GM18909 (cell line): Measurements from ENCODE around the gene SLC30A4.
"Not testable (repeated sequence)": the region's sequence is repeated elsewhere in the genome, so short reads cannot be mapped to it uniquely, and the experiment has no call there.

ENCODE experiments used
- ATAC-seq: cut with Tn5 transposase; IDR thresholded peaks from one replicate; pipeline ENCODE4 v1.9.1; 2021; ENCODE audit warnings: mild to moderate bottlenecking; ENCODE audit not compliant: unreplicated experiment, poor library complexity

SLC30A4 gene, protein sequence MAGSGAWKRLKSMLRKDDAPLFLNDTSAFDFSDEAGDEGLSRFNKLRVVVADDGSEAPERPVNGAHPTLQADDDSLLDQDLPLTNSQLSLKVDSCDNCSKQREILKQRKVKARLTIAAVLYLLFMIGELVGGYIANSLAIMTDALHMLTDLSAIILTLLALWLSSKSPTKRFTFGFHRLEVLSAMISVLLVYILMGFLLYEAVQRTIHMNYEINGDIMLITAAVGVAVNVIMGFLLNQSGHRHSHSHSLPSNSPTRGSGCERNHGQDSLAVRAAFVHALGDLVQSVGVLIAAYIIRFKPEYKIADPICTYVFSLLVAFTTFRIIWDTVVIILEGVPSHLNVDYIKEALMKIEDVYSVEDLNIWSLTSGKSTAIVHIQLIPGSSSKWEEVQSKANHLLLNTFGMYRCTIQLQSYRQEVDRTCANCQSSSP

DNA sequence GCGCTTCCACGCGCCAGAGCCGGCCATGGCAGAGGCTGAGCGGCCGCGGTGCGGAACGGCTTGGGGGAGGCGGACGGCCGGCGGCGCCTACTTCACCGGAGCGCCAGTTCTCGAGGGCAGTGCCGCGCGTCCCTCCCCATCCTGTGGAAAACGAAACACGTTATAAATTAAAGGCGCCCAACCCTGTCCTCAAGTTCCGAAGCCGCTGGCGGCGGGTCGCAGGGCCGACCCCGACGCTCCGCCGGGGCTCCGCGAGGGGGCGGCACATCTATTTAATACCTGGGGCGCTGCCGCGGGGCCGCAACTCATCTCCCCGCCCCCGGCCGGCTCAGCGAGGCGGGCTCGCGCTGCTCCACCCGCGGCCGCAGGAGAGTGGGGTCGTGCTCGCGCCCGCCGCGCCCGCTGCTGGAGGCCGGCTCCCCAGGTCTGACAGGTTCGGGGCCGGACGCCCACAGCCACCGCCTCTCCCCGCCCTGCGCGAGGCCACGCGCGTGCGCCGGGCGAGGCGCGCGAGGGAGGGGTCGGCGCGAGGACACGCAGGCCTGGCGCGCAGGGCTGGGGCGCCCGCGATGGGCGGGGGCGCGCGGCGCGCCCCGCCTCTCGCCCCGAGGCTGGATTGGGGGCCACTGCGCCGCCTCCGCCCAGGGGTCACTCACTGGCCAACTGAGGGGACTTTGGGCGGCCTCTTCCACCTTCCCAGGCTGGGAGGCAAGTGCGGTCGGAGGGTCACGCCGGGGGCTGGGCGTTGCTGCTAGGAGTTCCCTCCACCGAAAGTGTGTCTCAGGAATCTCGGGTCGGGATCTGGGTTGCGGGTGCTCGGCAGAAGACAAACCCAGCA lies at the start of gene SLC30A4:
TSS of gene SLC30A4 (minus strand) at position 428 of the 838 bp plus-strand sequence. CDS start at position 27, 401 bp downstream.
- ATAC-seq: peak; percentile 85

DNA sequence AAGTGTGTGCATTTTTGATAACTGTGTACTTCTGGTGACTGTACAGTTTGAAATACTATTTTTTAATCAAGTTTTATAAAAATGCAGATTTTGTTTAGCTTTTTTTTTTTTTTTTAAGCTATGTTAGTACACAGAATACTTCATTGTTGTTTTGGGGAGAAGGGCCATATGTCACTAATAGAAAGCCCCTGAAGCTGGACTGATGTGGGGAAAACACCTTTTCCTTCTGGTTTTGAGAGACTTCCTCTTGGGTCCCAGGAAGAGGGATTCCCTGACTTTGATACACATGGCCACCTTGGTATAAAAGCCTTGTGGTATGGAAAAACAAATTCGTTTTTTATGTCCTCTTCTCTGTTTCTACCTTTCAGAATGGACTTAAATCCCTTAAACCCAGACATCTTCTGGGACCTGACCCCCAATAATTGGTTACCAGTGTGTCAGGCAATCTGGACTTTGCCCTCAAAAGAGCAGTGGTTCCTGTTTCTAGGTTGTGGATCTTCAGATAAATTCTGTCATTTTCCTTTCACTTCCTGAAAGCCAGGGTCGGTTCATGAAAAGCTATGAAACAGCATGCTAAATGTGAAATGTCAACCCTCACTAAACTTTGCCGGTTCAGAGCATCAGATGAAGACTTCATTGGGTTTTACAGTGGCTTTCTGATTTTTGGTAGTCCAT lies 33.5 kb upstream of the SLC30A4 start:
- ATAC-seq: peak; percentile 62

DNA sequence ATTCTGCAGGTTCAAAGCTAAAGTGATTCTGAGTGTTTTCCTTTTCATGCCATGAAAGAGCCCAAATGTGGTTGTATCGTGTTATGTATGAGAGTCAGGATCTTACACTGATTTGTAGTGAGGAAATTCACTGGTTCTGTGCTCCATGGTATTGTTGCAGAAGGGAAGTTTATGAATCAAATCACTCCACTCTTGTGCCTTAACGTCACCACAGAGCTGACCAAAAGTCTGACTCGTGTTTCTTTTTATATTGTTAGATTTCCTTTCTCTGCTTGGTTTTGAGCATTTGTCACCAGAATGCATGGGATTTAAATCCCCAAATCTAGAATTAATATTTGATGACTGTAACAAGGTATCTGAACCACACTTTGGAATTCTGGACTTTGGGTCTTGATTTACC lies 29.1 kb upstream of the SLC30A4 start:
- ATAC-seq: no peak

DNA sequence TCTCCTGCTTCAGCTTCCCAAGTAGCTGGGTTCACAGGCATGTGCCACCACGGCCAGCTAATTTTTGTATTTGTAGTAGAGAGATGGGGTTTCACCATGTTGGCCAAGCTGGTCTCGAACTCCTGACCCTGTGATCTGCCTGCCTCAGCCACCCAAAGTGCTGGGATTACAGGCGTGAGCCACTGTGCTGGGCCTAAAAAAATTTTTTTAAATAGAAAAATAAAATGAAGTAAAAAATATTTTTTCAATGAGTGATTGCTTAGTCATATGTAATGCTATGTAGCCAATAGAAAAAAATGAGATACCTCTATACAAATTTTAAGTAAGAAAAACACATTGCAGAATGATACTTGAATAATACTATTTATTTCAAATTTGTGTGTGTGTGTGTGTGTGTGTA lies 27.9 kb upstream of the SLC30A4 start:
- no peak for ATAC-seq

DNA sequence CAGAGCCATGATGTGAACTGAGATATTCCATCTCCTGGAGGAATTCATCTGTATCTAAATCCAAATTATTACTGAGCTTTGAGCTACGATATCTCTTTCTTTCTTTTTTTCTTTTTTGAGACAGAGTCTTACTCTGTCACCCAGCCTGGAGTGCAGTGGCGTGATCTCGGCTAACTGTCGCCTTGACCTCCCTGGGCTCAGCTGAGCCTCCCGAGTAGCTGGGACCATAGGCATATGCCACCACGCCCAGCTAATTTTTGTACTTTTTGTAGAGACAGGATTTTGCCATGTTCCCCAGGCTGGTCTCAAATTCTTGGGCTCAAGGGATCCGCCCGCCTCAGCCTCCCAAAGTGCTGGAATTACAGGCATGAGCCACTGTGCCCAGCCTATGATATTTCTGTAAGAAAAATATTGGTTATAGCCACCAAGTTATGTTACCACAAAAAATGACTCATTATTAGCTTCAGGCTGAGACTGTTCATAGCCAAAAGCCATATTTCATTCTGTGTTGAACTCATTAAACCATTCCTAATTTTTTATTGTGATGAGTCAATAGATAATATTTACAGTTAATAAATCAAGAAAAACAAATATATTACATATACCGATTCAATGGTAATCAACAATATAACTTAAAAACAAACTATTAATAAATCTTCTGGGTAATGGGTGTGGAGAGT lies 27.1 kb upstream of the SLC30A4 start:
- ATAC-seq: no peak

DNA sequence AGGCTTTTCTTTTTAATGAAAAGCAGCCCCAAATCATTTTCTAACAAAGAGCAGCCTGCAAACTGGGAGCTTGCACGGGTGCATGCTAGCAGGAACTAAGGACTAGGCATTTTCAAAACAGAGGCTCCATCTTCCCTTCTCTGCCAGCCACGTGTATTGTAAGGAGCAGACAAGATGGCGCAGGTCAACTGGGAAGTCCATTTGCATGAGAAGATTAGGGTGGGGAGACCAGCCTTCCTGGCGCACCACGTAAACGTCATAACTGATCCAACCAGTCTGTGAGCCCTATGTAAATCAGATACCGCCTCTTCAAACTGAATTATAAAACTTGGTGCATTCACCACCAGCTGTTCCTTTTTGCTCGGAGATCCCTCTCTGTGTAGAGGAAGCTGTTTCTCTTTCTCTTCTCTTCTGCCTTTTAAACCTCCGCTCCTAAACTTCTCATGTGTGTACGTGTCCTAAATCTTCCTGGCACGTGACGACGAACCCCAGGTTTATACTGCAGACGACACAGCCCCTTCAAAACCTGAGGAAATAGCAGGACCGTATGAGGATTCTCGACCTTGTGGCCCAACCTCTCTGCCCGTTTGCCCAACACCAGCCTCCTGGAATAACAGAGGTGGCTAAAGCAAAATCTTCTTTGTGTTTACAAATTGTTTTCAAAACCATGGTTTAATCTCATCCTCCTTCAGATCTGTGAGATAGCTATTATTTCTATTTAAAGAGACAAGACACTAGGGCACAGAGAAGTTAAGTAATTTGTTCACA lies 26.4 kb upstream of the SLC30A4 start:
- no peak for ATAC-seq

DNA sequence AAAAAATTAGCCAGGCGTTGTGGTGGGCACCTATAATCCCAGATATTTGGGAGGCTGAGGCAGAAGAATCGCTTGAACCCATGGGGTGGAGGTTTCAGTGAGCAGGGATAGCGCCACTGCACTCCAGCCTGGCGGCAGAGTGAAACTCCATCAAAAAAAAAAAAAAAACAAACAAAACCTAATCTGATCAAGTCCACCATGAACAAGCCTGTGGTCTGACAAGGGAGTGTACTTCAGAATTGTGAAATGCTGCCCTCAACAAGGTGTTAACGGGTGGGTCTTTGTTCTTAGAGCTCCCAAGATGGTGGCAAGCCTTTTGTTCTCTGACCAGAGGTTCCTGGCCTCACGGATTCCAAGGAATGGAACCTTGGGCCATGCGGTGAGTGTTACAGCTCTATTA lies 24.2 kb upstream of the SLC30A4 start:
- no peak for ATAC-seq

DNA sequence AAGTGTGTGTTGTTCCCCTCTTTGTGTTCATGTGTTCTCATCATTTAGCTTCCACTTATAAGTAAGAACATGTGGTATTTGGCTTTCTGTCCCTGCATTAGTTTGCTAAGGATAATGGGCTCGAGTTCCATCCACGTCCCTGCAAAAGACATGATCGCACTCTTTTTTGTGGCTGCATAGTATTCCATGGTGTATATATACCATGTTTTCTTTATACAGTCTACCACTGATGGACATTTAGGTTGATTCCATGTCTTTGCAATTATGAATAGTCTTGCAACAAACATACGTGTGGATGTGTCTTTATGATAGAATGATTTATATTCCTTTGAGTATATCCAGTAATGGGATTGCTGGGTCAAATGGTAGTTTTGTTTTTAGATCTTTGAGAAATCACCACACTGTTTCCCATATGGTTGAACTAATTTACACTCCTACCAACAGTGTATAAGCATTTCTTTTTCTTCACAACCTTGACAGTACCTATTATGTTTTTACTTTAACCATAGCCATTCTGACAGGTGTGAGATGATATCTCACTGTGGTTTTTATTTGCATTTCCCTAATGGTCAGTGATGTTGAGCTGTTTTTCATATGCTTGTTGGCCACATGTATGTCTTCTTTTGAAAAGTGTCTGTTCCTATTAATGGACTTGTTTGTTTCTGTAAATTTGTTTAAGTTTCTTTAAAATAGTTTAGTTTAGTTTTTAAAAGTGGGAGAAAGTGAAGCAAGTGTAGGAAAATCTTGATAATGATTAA lies 21.9 kb upstream of the SLC30A4 start:
- peak; percentile 41 for ATAC-seq

DNA sequence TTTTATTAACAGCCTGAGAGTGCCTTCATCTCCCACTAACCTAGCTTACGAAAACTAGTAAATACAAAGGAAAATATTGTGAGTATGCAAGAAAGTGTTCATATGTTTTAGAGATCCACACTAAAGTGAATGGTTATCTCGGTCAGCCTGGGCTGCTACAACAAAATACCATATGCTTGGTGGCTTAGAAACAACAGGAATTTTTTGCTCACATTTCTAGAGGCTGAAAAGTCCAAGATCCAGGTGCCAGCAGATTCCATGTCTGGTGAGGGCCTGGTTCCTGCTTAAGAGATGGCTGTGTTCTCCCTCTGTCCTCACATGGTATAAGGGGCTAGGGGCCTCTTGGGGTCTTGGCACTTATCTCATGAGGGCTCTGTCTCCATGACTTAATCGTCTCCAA lies 20.5 kb upstream of the SLC30A4 start:
- no peak for ATAC-seq

DNA sequence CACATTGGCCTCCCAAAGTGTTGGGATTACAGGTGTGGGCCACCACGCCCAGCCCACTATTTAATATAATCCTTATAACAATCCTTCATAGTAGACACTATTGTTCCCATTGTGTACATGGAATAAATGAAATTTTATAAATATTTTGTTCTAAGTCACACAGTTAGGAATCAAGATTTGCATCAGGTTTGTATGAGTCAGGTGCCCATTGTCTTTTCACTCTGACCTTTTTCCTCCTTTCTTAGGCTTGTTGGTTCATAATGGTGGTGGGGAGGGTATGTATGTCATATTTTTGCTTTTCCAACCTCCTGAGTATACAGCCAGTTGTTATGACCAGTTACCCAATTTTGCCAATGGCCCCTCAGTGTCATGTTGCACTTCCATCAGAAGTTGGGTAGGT lies 18.0 kb upstream of the SLC30A4 start:
- ATAC-seq: no peak

DNA sequence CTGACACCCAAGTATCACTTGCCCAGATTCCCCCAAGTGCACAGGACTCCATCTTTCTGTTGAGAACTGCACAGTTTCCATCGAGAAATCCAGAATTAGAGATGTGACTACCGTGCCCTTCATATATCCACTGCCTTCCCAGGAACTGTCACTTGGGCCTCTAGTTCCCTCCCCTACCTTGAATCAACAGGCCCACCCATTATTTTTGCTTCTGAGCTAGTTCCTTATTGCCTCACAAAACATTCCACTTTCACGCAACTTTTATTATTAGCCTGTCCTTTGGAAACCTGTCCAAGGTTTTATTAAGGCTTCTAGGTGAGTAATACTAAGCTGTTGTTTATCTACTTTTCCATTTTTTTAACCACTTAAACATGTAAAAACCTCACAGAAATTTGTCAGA lies 17.1 kb upstream of the SLC30A4 start:
- no peak for ATAC-seq

DNA sequence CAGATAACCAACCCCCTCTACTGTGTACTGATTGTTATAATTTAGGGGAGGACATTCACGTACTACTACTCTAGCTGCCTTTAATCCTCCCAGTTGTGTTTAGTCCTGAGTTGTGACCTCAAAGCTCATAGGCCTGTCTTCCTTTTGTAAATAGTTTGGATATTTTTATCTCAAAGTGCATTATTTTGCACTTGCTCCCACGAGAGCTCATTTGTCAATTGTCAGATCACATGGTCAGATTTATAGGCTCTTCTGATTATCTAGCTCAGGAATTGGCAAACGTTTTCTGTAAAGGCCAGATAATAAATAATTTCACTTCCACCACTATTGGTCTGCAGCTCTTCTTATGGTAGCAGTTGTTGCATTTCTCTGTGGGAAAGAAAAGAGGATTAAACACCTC lies 14.4 kb upstream of the SLC30A4 start:
- no peak for ATAC-seq

DNA sequence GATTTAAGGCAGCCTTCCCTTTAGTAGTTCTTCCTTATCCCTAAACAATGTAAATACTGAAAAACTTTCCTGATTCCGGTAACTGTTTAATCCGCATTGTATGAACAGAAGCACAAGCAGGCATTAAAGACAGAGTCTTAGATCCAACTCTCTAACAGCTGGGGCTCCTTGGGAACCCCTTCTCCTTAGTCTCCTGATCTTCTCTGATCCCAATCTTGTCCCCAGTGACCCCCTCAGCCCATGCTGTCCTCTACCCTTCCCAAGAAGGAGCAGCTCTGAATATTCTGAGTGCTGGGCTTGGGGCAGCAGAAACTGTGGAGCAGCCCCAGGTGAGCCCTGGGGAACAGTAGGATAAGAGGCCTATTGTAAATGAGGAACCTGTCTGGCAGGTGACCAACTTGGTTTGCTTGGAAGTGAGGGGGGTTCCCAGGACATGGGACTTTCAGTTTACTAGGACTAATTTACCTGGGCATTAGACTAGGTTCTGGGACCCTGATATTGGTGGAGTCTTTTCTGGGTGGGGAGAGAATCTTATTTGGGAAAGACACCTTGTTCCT lies 13.0 kb upstream of the SLC30A4 start:
- ATAC-seq: no peak

DNA sequence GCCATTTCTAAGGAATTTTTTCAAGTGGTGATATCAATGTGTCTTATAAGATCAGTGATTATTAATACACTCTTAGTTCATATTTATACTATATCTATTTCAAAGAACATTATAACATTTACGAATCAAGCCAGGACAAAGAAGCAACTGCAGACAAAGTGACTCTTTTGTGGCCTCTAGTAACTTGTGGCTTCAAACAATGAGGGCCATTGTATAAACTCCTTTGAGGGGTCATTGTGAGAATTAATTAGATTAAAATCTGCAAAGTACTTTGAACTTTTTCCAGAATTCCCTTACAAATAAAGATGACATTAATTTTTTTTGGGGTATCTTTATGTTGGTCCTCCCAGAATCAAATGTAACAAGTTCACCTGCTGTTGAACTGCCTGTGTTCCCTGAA lies 12.3 kb upstream of the SLC30A4 start:
- no peak for ATAC-seq

DNA sequence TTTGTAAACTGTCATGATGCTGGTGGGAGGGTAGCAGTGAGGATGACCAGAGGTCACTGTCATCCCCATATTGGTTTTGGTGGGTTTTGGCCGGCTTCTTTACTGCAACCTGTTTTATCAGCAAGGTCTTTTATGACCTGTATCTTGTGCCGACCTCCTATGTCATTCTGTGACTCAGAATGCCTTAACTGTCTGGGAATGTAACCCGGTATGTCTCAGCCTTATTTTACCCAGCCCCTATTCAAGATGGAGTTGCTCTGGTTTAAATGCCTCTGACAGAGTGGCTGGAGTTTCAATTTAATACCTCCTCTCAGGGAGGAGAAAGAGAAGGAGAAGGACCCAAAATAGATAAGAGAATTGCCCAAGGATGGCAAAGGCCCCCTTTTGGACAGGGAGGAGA lies 10.3 kb upstream of the SLC30A4 start:
- not testable (repeated sequence) for ATAC-seq

DNA sequence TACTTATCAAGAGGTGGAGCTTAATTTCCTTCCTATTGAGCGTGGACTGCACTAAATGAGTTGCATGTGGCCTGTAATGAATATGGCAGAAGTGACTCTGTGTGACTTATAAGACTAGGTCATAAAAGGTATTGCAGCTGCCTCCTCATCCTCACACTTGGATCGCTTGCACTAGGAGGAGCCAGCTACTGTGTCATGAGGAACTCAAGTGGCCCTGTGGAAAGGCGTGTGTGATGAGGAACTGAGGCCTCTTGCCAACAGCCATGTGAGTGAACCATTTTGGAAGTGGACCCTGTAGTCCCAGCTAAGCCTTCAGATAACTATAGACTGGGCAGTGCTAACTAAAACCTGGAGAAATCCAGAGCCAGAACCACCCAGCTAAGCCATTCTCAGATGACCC lies 7.1 kb upstream of the SLC30A4 start:
- no peak for ATAC-seq

DNA sequence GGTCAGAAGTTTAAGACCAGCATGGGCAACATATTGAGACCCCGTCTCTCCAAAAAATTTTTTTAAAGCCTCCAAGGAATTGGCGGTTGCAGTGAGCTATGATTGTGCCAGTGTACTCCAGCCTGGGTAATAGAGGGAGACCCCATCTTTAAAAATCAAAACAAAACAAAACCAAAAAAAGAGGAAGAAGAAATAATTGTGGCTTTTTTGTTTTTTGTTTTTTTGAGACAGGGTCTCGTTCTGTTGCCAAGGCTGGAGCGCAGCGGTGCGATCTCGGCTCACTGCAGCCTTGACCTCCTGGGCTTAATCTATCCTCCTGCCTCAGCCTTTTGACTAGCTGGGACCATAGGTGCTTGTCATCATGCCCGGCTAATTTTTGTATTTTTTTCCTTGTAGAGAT lies 4.5 kb upstream of the SLC30A4 start:
- ATAC-seq: no peak

DNA sequence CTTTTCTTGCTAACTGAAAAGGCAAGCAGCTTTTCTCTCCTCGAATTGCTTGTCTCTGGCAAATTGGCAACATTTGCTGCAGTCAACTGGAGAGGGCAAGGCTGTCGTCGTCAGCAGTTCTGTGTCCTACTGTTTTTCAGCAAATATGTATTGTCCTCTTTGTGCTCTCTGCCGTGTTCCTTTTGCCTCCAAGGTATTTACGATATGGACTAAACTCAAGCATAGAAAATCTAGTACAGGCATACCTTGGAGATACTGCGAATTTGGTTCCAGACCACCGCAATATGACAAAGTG lies 558 bp upstream of the SLC30A4 start:
- ATAC-seq: no peak
